ENCODE results near the gene ARHGEF16.

- no peak for TF ChIP-seq CEBPB (IDR thresholded peaks at IDR 0.05)
- TF ChIP-seq EP300 (IDR thresholded peaks at IDR 0.05; ENCODE audit: borderline replicate concordance) = no peak
- no peak for TF ChIP-seq CREB1 (IDR thresholded peaks at IDR 0.05; ENCODE audit: low read depth)
- no peak for TF ChIP-seq REST (IDR thresholded peaks at IDR 0.05; ENCODE audit: low read depth)
- TF ChIP-seq TAF1 (IDR thresholded peaks at IDR 0.05; ENCODE audit: low read depth) = no peak
- no peak for TF ChIP-seq MAX (IDR thresholded peaks at IDR 0.05)
- no peak for TF ChIP-seq RAD21 (IDR thresholded peaks at IDR 0.05; ENCODE audit: low read depth)
- no peak for TF ChIP-seq USF1 (IDR thresholded peaks at IDR 0.05)
- no peak for TF ChIP-seq NFIC (IDR thresholded peaks at IDR 0.05)
- no peak for TF ChIP-seq TCF12 (IDR thresholded peaks at IDR 0.05; ENCODE audit: low read depth)
- no peak for TF ChIP-seq EGR1 (IDR thresholded peaks at IDR 0.05)
Measured at GRCh38 chr1:3462356-3463012, 8.0 kb downstream of the ARHGEF16 start.

All from Ishikawa (cell line).